Measurements from ENCODE around the gene DGAT2. TPM values are rescaled to one million over a fixed set of nuclear protein-coding genes. Genes with fewer than 3 reads are reported as not detected.

The DGAT2 gene
- total RNA-seq, 1 experiment from 2014 or later = 2.8 TPM

DNA sequence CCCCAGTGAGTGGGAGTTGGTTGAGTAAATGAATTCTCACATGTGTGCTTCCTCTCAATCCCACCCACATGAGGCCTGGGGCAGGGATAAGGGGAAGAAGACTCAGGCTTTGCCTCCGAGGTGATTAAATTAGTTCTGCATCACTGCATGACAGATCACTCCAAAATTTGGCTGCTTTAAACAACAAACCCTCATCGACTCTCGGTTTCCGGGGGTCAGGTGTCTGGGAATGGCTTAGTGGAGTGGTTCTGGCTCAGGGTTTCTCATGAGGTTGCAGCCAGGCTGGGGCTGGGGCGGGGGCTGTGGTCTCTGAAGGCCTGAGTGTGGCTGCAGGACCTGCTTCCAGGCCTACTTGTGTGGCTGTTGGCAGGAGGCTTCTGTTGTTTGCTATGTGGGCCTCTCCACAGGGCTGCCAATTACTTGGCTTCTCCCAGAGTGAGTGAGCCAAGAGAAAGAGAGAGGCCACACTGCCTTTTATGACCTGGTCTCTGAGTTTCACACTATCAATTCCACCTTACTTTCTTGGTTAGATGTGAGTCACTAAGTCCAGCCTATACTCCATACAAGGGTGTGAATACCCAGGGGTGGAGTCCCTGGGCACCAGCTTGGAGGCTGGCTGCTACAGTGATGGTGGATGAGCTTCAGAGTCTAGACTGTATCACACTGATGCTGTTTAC is 35.0 kb upstream of the DGAT2 start:
- no peak overlapping the region for H2BK5ac ChIP-seq (ENCODE audit: insufficient read length, low read length)
- H4K5ac ChIP-seq (ENCODE audit: insufficient read length, low read depth, low read length) = no peak overlapping the region
- DNase-seq = no peak
- no peak overlapping the region for H3K4me2 ChIP-seq (ENCODE audit: insufficient read depth, insufficient read length, low read length)
- H3K4me3 Mint-ChIP-seq = no peak overlapping the region
- no peaks in the 10 kb centered on the region for H3K27me3 ChIP-seq (ENCODE audit: insufficient read depth, low read length)
- H3K14ac ChIP-seq (ENCODE audit: insufficient read depth, low read length) = no peak overlapping the region
- H2BK15ac ChIP-seq (ENCODE audit: low read depth, low read length) = no peak overlapping the region
- no peaks in the 10 kb centered on the region for H4K20me1 ChIP-seq (ENCODE audit: control insufficient read depth, insufficient read depth, insufficient read length)
- no peaks in the 10 kb centered on the region for H3K79me1 ChIP-seq (ENCODE audit: insufficient read depth, low read depth, low read length, poor library complexity, severe bottlenecking)
- no peak overlapping the region for H2AK5ac ChIP-seq (ENCODE audit: insufficient read length, low read length)
- no peak overlapping the region for H4K91ac ChIP-seq (ENCODE audit: insufficient read length, low read depth, low read length)
- H3K56ac ChIP-seq (ENCODE audit: insufficient read length, low read depth, low read length) = no peak overlapping the region
- no peak overlapping the region for H2BK120ac ChIP-seq (ENCODE audit: low read depth, low read length, poor library complexity, severe bottlenecking)
- TF ChIP-seq, protein P1, sequence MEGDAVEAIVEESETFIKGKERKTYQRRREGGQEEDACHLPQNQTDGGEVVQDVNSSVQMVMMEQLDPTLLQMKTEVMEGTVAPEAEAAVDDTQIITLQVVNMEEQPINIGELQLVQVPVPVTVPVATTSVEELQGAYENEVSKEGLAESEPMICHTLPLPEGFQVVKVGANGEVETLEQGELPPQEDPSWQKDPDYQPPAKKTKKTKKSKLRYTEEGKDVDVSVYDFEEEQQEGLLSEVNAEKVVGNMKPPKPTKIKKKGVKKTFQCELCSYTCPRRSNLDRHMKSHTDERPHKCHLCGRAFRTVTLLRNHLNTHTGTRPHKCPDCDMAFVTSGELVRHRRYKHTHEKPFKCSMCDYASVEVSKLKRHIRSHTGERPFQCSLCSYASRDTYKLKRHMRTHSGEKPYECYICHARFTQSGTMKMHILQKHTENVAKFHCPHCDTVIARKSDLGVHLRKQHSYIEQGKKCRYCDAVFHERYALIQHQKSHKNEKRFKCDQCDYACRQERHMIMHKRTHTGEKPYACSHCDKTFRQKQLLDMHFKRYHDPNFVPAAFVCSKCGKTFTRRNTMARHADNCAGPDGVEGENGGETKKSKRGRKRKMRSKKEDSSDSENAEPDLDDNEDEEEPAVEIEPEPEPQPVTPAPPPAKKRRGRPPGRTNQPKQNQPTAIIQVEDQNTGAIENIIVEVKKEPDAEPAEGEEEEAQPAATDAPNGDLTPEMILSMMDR (conservative IDR thresholded peaks at IDR 0.05) = no peak
- no CpG with 5 or more reads among the region's 5 CpGs for WGBS (ENCODE audit: extremely low coverage, insufficient read length, low lambda C conversion rate)
- H3K4ac ChIP-seq (ENCODE audit: low read depth, low read length) = no peak overlapping the region
- H3K27me3 Mint-ChIP-seq (ENCODE audit: low read depth) = peaks cover 14% of the 10 kb centered on the region
- peak overlapping the region in 1 of 3 experiments; percentile 31; a peak in 1 of 7 replicates for H3K27ac Mint-ChIP-seq
- H3K4me1 ChIP-seq (ENCODE audit: insufficient read depth, low read length) = no peaks in the 10 kb centered on the region
- no peak overlapping the region for H3K23ac ChIP-seq (ENCODE audit: insufficient read length, low read depth, low read length)
- no peaks in the 10 kb centered on the region for H3K9me3 ChIP-seq (ENCODE audit: control insufficient read depth, low read depth, low read length)
- H3K4me1 Mint-ChIP-seq = no peaks in the 10 kb centered on the region; a peak in 1 of 4 replicates
- no peak overlapping the region for H2BK20ac ChIP-seq (ENCODE audit: low read depth, low read length, poor library complexity, severe bottlenecking)
- H2BK12ac ChIP-seq (ENCODE audit: insufficient read length, low read depth, low read length) = no peak overlapping the region
- H3K27ac ChIP-seq (ENCODE audit: insufficient read length, low read depth, low read length) = no peak overlapping the region
- no peaks in the 10 kb centered on the region for H3K79me2 ChIP-seq (ENCODE audit: insufficient read depth, low read length)
- H3K9me3 Mint-ChIP-seq = no peaks in the 10 kb centered on the region
- no peaks in the 10 kb centered on the region; a peak in 1 of 7 replicates for H3K36me3 Mint-ChIP-seq (ENCODE audit: insufficient read depth in 1 of 3, low read depth in 3 of 3)
- H3K18ac ChIP-seq (ENCODE audit: insufficient read length, low read depth, low read length) = no peak overlapping the region
- H2AFZ ChIP-seq (ENCODE audit: low read length) = no peak overlapping the region
- no peak overlapping the region for H3K9ac ChIP-seq (ENCODE audit: extremely low read depth, insufficient read length, low read length)
- no peaks in the 10 kb centered on the region for H3K23me2 ChIP-seq (ENCODE audit: insufficient read length, low read depth, low read length, poor library complexity, severe bottlenecking)
- no peak overlapping the region for H3T11ph ChIP-seq (ENCODE audit: low read length)
- no peak overlapping the region for H4K8ac ChIP-seq (replicated peaks; ENCODE audit: insufficient read length, low read depth, low read length)
